H1 (cell line): ENCODE measurements around the gene ZFYVE16. TPM values are rescaled to one million over a fixed set of nuclear protein-coding genes. Genes with fewer than 3 reads are reported as not detected.

Source experiments
- CTCF ChIA-PET: fragments of 300-600 bp; sonication (Branson Sonifier 250); formaldehyde crosslinking; loops from one replicate; lab custom pipeline; 2021; ENCODE audit not compliant: partially characterized antibody; lab: Charles Lee
- POLR2A ChIA-PET: fragments of 300-600 bp; sonication (Branson Sonifier 250); formaldehyde crosslinking; loops from one replicate; lab custom pipeline; 2021; ENCODE audit warnings: inconsistent platforms; ENCODE audit not compliant: partially characterized antibody; lab: Charles Lee
- DNase-seq, 2 experiments: peaks; one replicate each; pipeline versions ENCODE4 v3.0.0 to v3.0.0-alpha.2; 2010 to 2022; ENCODE audit warnings: low spot score in 2 of 2, low read depth in 1 of 2, mixed read lengths in 1 of 2
- FAIRE-seq: peaks from 2 replicates; lab custom pipeline; 2011; peaks lifted over from hg19 to GRCh38; lab: Jason Lieb, UNC
- H2AFZ ChIP-seq: 2 replicates; pipeline ENCODE4 v1.8.1; 2012; ENCODE audit warnings: low read length, inconsistent platforms
- H2AK5ac ChIP-seq: 2 replicates; pipeline ENCODE4 v1.6.1; 2013; ENCODE audit warnings: low read depth, low read length
- H2BK120ac ChIP-seq: replicated peaks from 2 replicates; pipeline ENCODE3; 2013; ENCODE audit warnings: low read depth, low read length, inconsistent platforms
- H2BK12ac ChIP-seq: 2 replicates; pipeline ENCODE4 v1.6.1; 2013; ENCODE audit warnings: low read depth, low read length
- H2BK15ac ChIP-seq: 2 replicates; pipeline ENCODE4 v1.6.1; 2013; ENCODE audit warnings: low read length
- H2BK20ac ChIP-seq: 2 replicates; pipeline ENCODE4 v1.6.1; 2013; ENCODE audit warnings: low read length
- H2BK5ac ChIP-seq: 2 replicates; pipeline ENCODE4 v1.6.1; 2013; ENCODE audit warnings: low read depth, low read length
- H3K14ac ChIP-seq: 2 replicates; pipeline ENCODE4 v1.6.1; 2013; ENCODE audit warnings: inconsistent platforms; ENCODE audit not compliant: insufficient read length
- H3K18ac ChIP-seq: 2 replicates; pipeline ENCODE4 v1.6.1; 2013; ENCODE audit warnings: low read length; ENCODE audit errors: extremely low read depth
- H3K23ac ChIP-seq: 2 replicates; pipeline ENCODE4 v1.6.1; 2013; ENCODE audit warnings: inconsistent platforms; ENCODE audit not compliant: insufficient read length
- H3K23me2 ChIP-seq: 2 replicates; pipeline ENCODE4 v1.6.1; 2013; ENCODE audit warnings: low read depth, low read length
- H3K27ac ChIP-seq: 2 replicates; pipeline ENCODE4 v1.6.1; 2011; ENCODE audit warnings: low read depth, low read length, inconsistent platforms
- H3K27me3 ChIP-seq, 4 experiments: replicated peaks in 1 of 4; 1 replicate in 1 of 4; 2 replicates in 3 of 4; pipeline versions ENCODE4 v1.6.1 to v1.8.1; 2011 to 2013; ENCODE audit warnings: low read length in 3 of 4, mild to moderate bottlenecking in 3 of 4, inconsistent platforms in 2 of 4, mixed read lengths in 2 of 4, moderate library complexity in 1 of 4; ENCODE audit not compliant: control insufficient read depth in 3 of 4, insufficient read depth in 3 of 4; ENCODE audit errors: extremely low read depth in 1 of 4
- H3K36me3 ChIP-seq, 4 experiments: 2 replicates each; pipeline versions ENCODE4 v1.6.1 to v1.8.1; 2011 to 2013; ENCODE audit warnings: mild to moderate bottlenecking in 4 of 4, low read length in 3 of 4, moderate library complexity in 2 of 4, control low read depth in 1 of 4, inconsistent platforms in 1 of 4; ENCODE audit not compliant: insufficient read depth in 4 of 4, control insufficient read depth in 2 of 4
- H3K4ac ChIP-seq: replicated peaks from 2 replicates; pipeline ENCODE3; 2013; ENCODE audit warnings: low read length, low read depth, mixed read lengths, inconsistent platforms; ENCODE audit not compliant: insufficient read length
- H3K4me1 ChIP-seq, 4 experiments: replicated peaks in 1 of 4; 1 replicate in 1 of 4; 2 replicates in 3 of 4; pipeline versions ENCODE4 v1.6.1 to v1.8.1; 2011 to 2013; ENCODE audit warnings: low read length in 3 of 4, inconsistent platforms in 2 of 4, mixed read lengths in 1 of 4; ENCODE audit not compliant: insufficient read depth in 4 of 4, control insufficient read depth in 3 of 4
- H3K4me2 ChIP-seq, 2 experiments: 2 replicates each; pipeline versions ENCODE4 v1.6.1 to v1.8.1; 2011 to 2013; ENCODE audit warnings: low read depth in 2 of 2, low read length in 2 of 2, control low read depth in 1 of 2, inconsistent platforms in 1 of 2, mild to moderate bottlenecking in 1 of 2; ENCODE audit not compliant: insufficient read depth in 1 of 2
- H3K4me3 ChIP-seq, 4 experiments: fragments of 200-600, 300-600 bp in 1 of 4; sonication (generic), shearing (Covaris generic), sonication (Bioruptor Twin) in 1 of 4; 2 replicates each; pipeline versions ENCODE4 v1.5.1 to v1.8.1; 2011 to 2016; ENCODE audit warnings: low read length in 4 of 4, low read depth in 3 of 4, control low read depth in 2 of 4, inconsistent platforms in 2 of 4, mild to moderate bottlenecking in 2 of 4, mixed read lengths in 1 of 4, moderate library complexity in 1 of 4; ENCODE audit not compliant: insufficient read depth in 2 of 4; ENCODE audit errors: extremely low read depth in 1 of 4
- H3K56ac ChIP-seq: replicated peaks from 2 replicates; pipeline ENCODE3; 2013; ENCODE audit warnings: low read depth, mild to moderate bottlenecking, mixed read lengths, low read length, inconsistent platforms; ENCODE audit not compliant: insufficient read length
- H3K79me1 ChIP-seq: 2 replicates; pipeline ENCODE4 v1.6.1; 2013; ENCODE audit warnings: low read depth, low read length, control low read depth
- H3K79me2 ChIP-seq, 2 experiments: 2 replicates each; pipeline versions ENCODE4 v1.6.1 to v1.8.1; 2012 to 2013; ENCODE audit warnings: low read length in 2 of 2, mild to moderate bottlenecking in 2 of 2, inconsistent platforms in 1 of 2; ENCODE audit not compliant: insufficient read depth in 2 of 2, control insufficient read depth in 1 of 2
- H3K9ac ChIP-seq, 4 experiments: replicated peaks in 1 of 4; 1 replicate in 1 of 4; 2 replicates in 3 of 4; pipeline versions ENCODE4 v1.6.1 to v1.8.1; 2011 to 2013; ENCODE audit warnings: low read depth in 3 of 4, low read length in 3 of 4, control low read depth in 2 of 4, mild to moderate bottlenecking in 2 of 4, moderate library complexity in 2 of 4, inconsistent platforms in 1 of 4; ENCODE audit errors: extremely low read depth in 1 of 4
- H3K9me3 ChIP-seq, 2 experiments: 2 replicates each; pipeline versions ENCODE4 v1.6.1 to v1.8.1; 2012 to 2013; ENCODE audit warnings: mild to moderate bottlenecking in 2 of 2, moderate library complexity in 2 of 2, control low read depth in 1 of 2, inconsistent platforms in 1 of 2, low read depth in 1 of 2, low read length in 1 of 2, mixed read lengths in 1 of 2; ENCODE audit not compliant: insufficient read depth in 2 of 2
- H4K20me1 ChIP-seq, 2 experiments: replicated peaks in 1 of 2; 2 replicates each; pipeline versions ENCODE3 to v1.8.1; 2011 to 2013; ENCODE audit warnings: inconsistent platforms in 2 of 2, low read length in 2 of 2, mild to moderate bottlenecking in 1 of 2; ENCODE audit not compliant: insufficient read depth in 2 of 2, control insufficient read depth in 1 of 2
- H4K5ac ChIP-seq: 2 replicates; pipeline ENCODE4 v1.6.1; 2013; ENCODE audit warnings: low read length, low read depth, mixed read lengths, inconsistent platforms; ENCODE audit not compliant: insufficient read length
- H4K8ac ChIP-seq: 2 replicates; pipeline ENCODE4 v1.8.0; 2013; ENCODE audit warnings: mild to moderate bottlenecking, moderate library complexity, low read length, inconsistent platforms; ENCODE audit not compliant: insufficient read depth; ENCODE audit errors: extremely low read depth
- H4K91ac ChIP-seq: replicated peaks from 2 replicates; pipeline ENCODE3; 2013; ENCODE audit warnings: low read length, mixed read lengths, inconsistent platforms; ENCODE audit not compliant: insufficient read length
- ASH2L ChIP-seq: fragments of 200-600, 300-600 bp; sonication (generic); IDR thresholded peaks from one replicate; pipeline ENCODE4 v1.7.1; 2017; ENCODE audit warnings: low read length
- SIX5 ChIP-seq: IDR thresholded peaks from 2 replicates; pipeline ENCODE4 v1.6.1; 2011; ENCODE audit warnings: mild to moderate bottlenecking, low read depth, low read length
- WGBS, 2 experiments: shearing (Covaris generic) in 1 of 2; methylation state at CpG; one replicate each; pipeline versions ENCODE4 v1.1.6 to v1.1.7; 2013 to 2015; ENCODE audit warnings: low lambda C conversion rate in 2 of 2, mixed read lengths in 2 of 2, inconsistent platforms in 1 of 2, low coverage in 1 of 2, missing lambda C conversion rate in 1 of 2; ENCODE audit not compliant: insufficient replicate concordance in 2 of 2, insufficient coverage in 1 of 2, insufficient read length in 1 of 2; ENCODE audit errors: extremely low coverage in 1 of 2, missing lambda C conversion rate in 1 of 2; 5-methylcytosine and 5-hydroxymethylcytosine counted together
- polyA plus RNA-seq, 7 experiments: library from polyadenylated mRNA; depleted of rRNA in 3 of 7; stranded (reverse) in 5 of 7; unstranded in 2 of 7; fragments of >200 nt in 5 of 7; fragments of 200-250 nt in 2 of 7; gene quantifications; 1 replicate in 5 of 7; 2 replicates in 1 of 7; 4 replicates in 1 of 7; pipeline versions ENCODE4 v1.2.1 to v1.2.3, GENCODE V29; 2011 to 2013; ENCODE audit warnings: missing spikeins in 2 of 7, mixed read lengths in 2 of 7
- total RNA-seq: library from RNA; stranded (reverse); fragmentation: NEBNext Ultra II Directional; extraction: Animal tissue kit (Norgen Biotek cat#: 25700); gene quantifications from 2 replicates; pipeline ENCODE4 v1.2.1, GENCODE V29; 2021

The ZFYVE16 gene
- total and polyA plus RNA-seq, 2 of the 8 experiments (the other 6 are each of a cell fraction or from before 2014, with no cell fraction given), result 3.6 to 24.2 TPM

- Histone ChIP-seq H3K36me3 (no peaks in the 10 kb centered on the region; a peak in 1 of 8 replicates), H3K4me3 (no peak overlapping the region), H3K18ac (no peak overlapping the region), H3K4ac (no peak overlapping the region), H2BK20ac (no peak overlapping the region), H3K27me3 (no peaks in the 10 kb centered on the region), H2BK12ac (no peak overlapping the region), H3K79me1 (peaks cover 6% of the 10 kb centered on the region; the same call in 1 of the 2 replicates), H3K79me2 (peaks cover 0 to 46% of the 10 kb centered on the region in 2 experiments; a peak in 3 of 4 replicates), H3K9me3 (no peaks in the 10 kb centered on the region), H2BK15ac (no peak overlapping the region), H3K23me2 (peaks cover 2% of the 10 kb centered on the region; the same call in 1 of the 2 replicates), H4K8ac (no peak overlapping the region), H3K23ac (no peak overlapping the region), H4K91ac (no peak overlapping the region), H3K4me1 (no peaks in the 10 kb centered on the region), H2AFZ (no peak overlapping the region), H2AK5ac (no peak overlapping the region), H3K9ac (no peak overlapping the region), H3K4me2 (no peak overlapping the region), H4K20me1 (no peaks in the 10 kb centered on the region), H3K14ac (no peak overlapping the region), H2BK5ac (no peak overlapping the region), H2BK120ac (peak overlapping the region; percentile 38), H4K5ac (no peak overlapping the region), H3K56ac (no peak overlapping the region), H3K27ac (no peak overlapping the region)
- WGBS, 2 experiments, result 85% methylated on average over 3 of the region's 3 CpGs; no CpG with 5 or more reads in 1 of the 2 experiments
- DNase-seq, result no peak
- no peak for FAIRE-seq
- no peak for TF ChIP-seq SIX5
- no peak for TF ChIP-seq ASH2L
- ChIA-PET CTCF (no interaction called here), POLR2A (no interaction called here)
Measured at GRCh38 chr5:80411589-80412219, 3.8 kb downstream of the ZFYVE16 start.
